ENCODE results near the gene TMEM119.

- TF ChIP-seq POLR2A (IDR thresholded peaks at IDR 0.05) (no peak), CTCF (IDR thresholded peaks at IDR 0.05) (no peak), EP300 (IDR thresholded peaks at IDR 0.05) (no peak)
Measured at GRCh38 chr12:108638141-108638827, 40.4 kb upstream of the TMEM119 start.

Data from ovary (tissue), 3 donors.